CD4-positive, alpha-beta T cell treated with Interleukin-10 for 1 hour (primary cell): ENCODE measurements around the gene HSF2BP.
"Not testable (repeated sequence)": the region's sequence is repeated elsewhere in the genome, so short reads cannot be mapped to it uniquely, and the experiment has no call there.

Experiments
- DNase-seq: peaks from one replicate; pipeline ENCODE4 v3.0.0-alpha.2; 2020

HSF2BP gene

GRCh38 chr21:43616861-43617260, 42.4 kb downstream of the HSF2BP start:
- not testable (repeated sequence) for DNase-seq

- no peak for DNase-seq
These were observed 44.4 kb downstream of the HSF2BP start for GRCh38 chr21:43614839-43615238.

GRCh38 chr21:43613755-43614638, 45.3 kb downstream of the HSF2BP start:
- DNase-seq: no peak

GRCh38 chr21:43611598-43612369, 47.5 kb downstream of the HSF2BP start:
- DNase-seq: peak; percentile 2

GRCh38 chr21:43609501-43610340, 49.6 kb downstream of the HSF2BP start:
- DNase-seq: no peak

- no peak for DNase-seq
These were observed 50.6 kb downstream of the HSF2BP start for GRCh38 chr21:43608664-43609063.

GRCh38 chr21:43608225-43608624, 51.1 kb downstream of the HSF2BP start:
- no peak for DNase-seq

- no peak for DNase-seq
These were observed 53.7 kb downstream of the HSF2BP start for GRCh38 chr21:43605320-43606215.

- DNase-seq: no peak
These were observed 54.6 kb downstream of the HSF2BP start for GRCh38 chr21:43604505-43605204.

GRCh38 chr21:43603641-43604504, 55.4 kb downstream of the HSF2BP start:
- no peak for DNase-seq

GRCh38 chr21:43603233-43603626, 56.1 kb downstream of the HSF2BP start:
- no peak for DNase-seq

GRCh38 chr21:43602266-43603232, 56.7 kb downstream of the HSF2BP start:
- DNase-seq: no peak

GRCh38 chr21:43600642-43601402, 58.5 kb downstream of the HSF2BP start:
- DNase-seq: no peak

GRCh38 chr21:43599728-43600127, 59.6 kb downstream of the HSF2BP start:
- no peak for DNase-seq

GRCh38 chr21:43598416-43599120, 60.7 kb downstream of the HSF2BP start:
- DNase-seq: no peak

GRCh38 chr21:43597540-43598250, 61.6 kb downstream of the HSF2BP start:
- no peak for DNase-seq

GRCh38 chr21:43597052-43597451, 62.2 kb downstream of the HSF2BP start:
- no peak for DNase-seq
